ENCODE data around the gene SMYD3. TPM values are rescaled to one million over a fixed set of nuclear protein-coding genes. Genes with fewer than 3 reads are reported as not detected.

SMYD3 gene
- total and polyA plus RNA-seq, 2 of the 13 experiments (the other 11 are each of a cell fraction or from before 2014, with no cell fraction given): 27.7 to 35.8 TPM

DNA sequence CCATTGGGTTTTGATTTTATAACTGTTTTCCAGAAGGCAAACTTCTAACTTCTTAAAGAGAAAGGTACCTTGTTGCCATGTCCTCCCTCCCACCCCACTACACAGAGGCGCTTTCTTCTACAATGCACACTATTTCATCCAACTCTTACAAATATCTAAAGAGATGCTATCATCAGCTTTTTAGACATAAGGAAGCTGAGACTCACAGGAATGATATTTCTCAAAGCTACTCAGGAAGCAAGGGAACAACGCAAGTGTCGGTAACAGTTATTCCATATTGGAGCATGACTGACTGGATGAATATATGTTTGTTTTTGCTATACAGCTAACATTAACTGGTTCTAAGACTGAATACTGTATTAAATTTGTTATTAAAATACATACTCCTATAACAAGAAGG is 318.0 kb downstream of the SMYD3 start:
- H3K9me3 ChIP-seq (ENCODE audit: low read length): no peaks in the 10 kb centered on the region
- in situ Hi-C loops (cut with HindIII; ENCODE audit: extremely low pct_ligation_motif_present, low pct_unique_long_range_greater_than_20kb): no loop called here
- TF ChIP-seq ZNF292 (CRISPR knock-in tag; IDR thresholded peaks at IDR 0.05; ENCODE audit: borderline replicate concordance, low read depth) (no peak), ATF7 (IDR thresholded peaks at IDR 0.05) (no peak), ATF7 (CRISPR knock-in tag; IDR thresholded peaks at IDR 0.05) (no peak), SALL1 (CRISPR knock-in tag; IDR thresholded peaks at IDR 0.05) (no peak), KDM6A (CRISPR knock-in tag; IDR thresholded peaks at IDR 0.05; ENCODE audit: low read depth) (no peak), JDP2 (CRISPR knock-in tag; IDR thresholded peaks at IDR 0.05; ENCODE audit: borderline replicate concordance) (no peak), HDAC2 (CRISPR knock-in tag; IDR thresholded peaks at IDR 0.05) (no peak), ZNF709 (CRISPR knock-in tag; IDR thresholded peaks at IDR 0.05) (no peak), ZNF790 (CRISPR knock-in tag; IDR thresholded peaks at IDR 0.05; ENCODE audit: borderline replicate concordance) (no peak), ZNF274 (CRISPR knock-in tag; IDR thresholded peaks at IDR 0.05) (no peak), ADNP (CRISPR knock-in tag; IDR thresholded peaks at IDR 0.05) (no peak), PCBP2 (optimal IDR thresholded peaks at IDR 0.05; ENCODE audit: low read depth, low read length, poor library complexity, severe bottlenecking) (no peak), ZNF788 (CRISPR knock-in tag; IDR thresholded peaks at IDR 0.05; ENCODE audit: borderline replicate concordance) (no peak), PHF5A (CRISPR knock-in tag; IDR thresholded peaks at IDR 0.05; ENCODE audit: low read depth, unreplicated experiment) (no peak)
- TF ChIP-seq, protein P1, sequence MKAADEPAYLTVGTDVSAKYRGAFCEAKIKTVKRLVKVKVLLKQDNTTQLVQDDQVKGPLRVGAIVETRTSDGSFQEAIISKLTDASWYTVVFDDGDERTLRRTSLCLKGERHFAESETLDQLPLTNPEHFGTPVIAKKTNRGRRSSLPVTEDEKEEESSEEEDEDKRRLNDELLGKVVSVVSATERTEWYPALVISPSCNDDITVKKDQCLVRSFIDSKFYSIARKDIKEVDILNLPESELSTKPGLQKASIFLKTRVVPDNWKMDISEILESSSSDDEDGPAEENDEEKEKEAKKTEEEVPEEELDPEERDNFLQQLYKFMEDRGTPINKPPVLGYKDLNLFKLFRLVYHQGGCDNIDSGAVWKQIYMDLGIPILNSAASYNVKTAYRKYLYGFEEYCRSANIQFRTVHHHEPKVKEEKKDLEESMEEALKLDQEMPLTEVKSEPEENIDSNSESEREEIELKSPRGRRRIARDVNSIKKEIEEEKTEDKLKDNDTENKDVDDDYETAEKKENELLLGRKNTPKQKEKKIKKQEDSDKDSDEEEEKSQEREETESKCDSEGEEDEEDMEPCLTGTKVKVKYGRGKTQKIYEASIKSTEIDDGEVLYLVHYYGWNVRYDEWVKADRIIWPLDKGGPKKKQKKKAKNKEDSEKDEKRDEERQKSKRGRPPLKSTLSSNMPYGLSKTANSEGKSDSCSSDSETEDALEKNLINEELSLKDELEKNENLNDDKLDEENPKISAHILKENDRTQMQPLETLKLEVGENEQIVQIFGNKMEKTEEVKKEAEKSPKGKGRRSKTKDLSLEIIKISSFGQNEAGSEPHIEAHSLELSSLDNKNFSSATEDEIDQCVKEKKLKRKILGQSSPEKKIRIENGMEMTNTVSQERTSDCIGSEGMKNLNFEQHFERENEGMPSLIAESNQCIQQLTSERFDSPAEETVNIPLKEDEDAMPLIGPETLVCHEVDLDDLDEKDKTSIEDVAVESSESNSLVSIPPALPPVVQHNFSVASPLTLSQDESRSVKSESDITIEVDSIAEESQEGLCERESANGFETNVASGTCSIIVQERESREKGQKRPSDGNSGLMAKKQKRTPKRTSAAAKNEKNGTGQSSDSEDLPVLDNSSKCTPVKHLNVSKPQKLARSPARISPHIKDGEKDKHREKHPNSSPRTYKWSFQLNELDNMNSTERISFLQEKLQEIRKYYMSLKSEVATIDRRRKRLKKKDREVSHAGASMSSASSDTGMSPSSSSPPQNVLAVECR (CRISPR knock-in tag; IDR thresholded peaks at IDR 0.05; ENCODE audit: borderline replicate concordance): no peak
- TF ChIP-seq, protein P2, sequence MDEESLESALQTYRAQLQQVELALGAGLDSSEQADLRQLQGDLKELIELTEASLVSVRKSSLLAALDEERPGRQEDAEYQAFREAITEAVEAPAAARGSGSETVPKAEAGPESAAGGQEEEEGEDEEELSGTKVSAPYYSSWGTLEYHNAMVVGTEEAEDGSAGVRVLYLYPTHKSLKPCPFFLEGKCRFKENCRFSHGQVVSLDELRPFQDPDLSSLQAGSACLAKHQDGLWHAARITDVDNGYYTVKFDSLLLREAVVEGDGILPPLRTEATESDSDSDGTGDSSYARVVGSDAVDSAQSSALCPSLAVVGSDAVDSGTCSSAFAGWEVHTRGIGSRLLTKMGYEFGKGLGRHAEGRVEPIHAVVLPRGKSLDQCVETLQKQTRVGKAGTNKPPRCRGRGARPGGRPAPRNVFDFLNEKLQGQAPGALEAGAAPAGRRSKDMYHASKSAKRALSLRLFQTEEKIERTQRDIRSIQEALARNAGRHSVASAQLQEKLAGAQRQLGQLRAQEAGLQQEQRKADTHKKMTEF (CRISPR knock-in tag; IDR thresholded peaks at IDR 0.05): no peak
- TF ChIP-seq, protein P3, sequence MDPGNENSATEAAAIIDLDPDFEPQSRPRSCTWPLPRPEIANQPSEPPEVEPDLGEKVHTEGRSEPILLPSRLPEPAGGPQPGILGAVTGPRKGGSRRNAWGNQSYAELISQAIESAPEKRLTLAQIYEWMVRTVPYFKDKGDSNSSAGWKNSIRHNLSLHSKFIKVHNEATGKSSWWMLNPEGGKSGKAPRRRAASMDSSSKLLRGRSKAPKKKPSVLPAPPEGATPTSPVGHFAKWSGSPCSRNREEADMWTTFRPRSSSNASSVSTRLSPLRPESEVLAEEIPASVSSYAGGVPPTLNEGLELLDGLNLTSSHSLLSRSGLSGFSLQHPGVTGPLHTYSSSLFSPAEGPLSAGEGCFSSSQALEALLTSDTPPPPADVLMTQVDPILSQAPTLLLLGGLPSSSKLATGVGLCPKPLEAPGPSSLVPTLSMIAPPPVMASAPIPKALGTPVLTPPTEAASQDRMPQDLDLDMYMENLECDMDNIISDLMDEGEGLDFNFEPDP (CRISPR knock-in tag; conservative IDR thresholded peaks at IDR 0.05): no peak

More for the DNA sequence above, 318.0 kb downstream of the SMYD3 start:
- H3K36me3 ChIP-seq (replicated peaks in 1 of 2; ENCODE audit: control insufficient read depth in 1 of 2, insufficient read depth in 2 of 2, low read length in 2 of 2): no peaks in the 10 kb centered on the region
- no peaks in the 10 kb centered on the region for H3K27me3 ChIP-seq (ENCODE audit: control insufficient read depth in 1 of 2, insufficient read depth in 2 of 2, low read length in 2 of 2)
- FAIRE-seq (no peak), ATAC-seq (no peak), DNase-seq (ENCODE audit: low spot score) (no peak)
- H4K20me1 ChIP-seq (ENCODE audit: insufficient read depth, low read length): no peaks in the 10 kb centered on the region
- no TSS peak for BruUV-seq (replicated peaks)
- no peak overlapping the region for H3K27ac ChIP-seq (ENCODE audit: extremely low read length, insufficient read depth, low read length)
- H3K79me2 ChIP-seq (ENCODE audit: insufficient read depth, low read length): no peaks in the 10 kb centered on the region
- peaks cover 30% of the 10 kb centered on the region for H3K4me1 ChIP-seq (ENCODE audit: insufficient read depth, low read length)
- intact Hi-C loops (cut with micrococcal nuclease; ENCODE audit: unreplicated experiment): no loop called here
- ChIA-PET CTCF (ENCODE audit: low intra/inter-chr PET ratio, low total read pairs) (no interaction called here), POLR2A (no interaction called here)
- no peak overlapping the region for H3K4me3 ChIP-seq (replicated peaks in 1 of 3; ENCODE audit: insufficient read depth in 1 of 3, low read depth in 2 of 3, low read length in 3 of 3)
- WGBS (ENCODE audit: low lambda C conversion rate): over 99% methylated on average over 3 of the region's 3 CpGs
- no peak overlapping the region for H2AFZ ChIP-seq (ENCODE audit: low read length)
- H3K4me2 ChIP-seq (ENCODE audit: low read depth, low read length): no peak overlapping the region
- H3K9ac ChIP-seq (ENCODE audit: insufficient read depth, low read depth, low read length): no peak overlapping the region
